HUDEP-2 (cell line): Measurements from ENCODE around the gene P4HTM.

ENCODE experiments used
- DNase-seq, 76 experiments: peaks; one replicate each; lab custom pipeline; 2025; ENCODE audit not compliant: unreplicated experiment in 76 of 76; lab: John Stamatoyannopoulos, UW

The P4HTM gene

GRCh38 chr3:48983096-48983495 is 6.9 kb upstream of the P4HTM start:
- no peak for DNase-seq

GRCh38 chr3:48984663-48985062 is 5.4 kb upstream of the P4HTM start:
- DNase-seq: no peak

- no peak for DNase-seq
These were observed 4.1 kb upstream of the P4HTM start for GRCh38 chr3:48985831-48986376.

GRCh38 chr3:48989126-48989795 is 780 bp upstream of the P4HTM start:
- peak in 1 of 76 experiments; percentile 27 for DNase-seq

GRCh38 chr3:48990636-48991469 is 812 bp downstream of the P4HTM start:
- DNase-seq: peak in 26 of 76 experiments; percentile 4 to 51 (median 25)

GRCh38 chr3:48991851-48992545 is 2.0 kb downstream of the P4HTM start:
- no peak for DNase-seq

- DNase-seq: no peak
These were observed 3.8 kb downstream of the P4HTM start for GRCh38 chr3:48993834-48994233.

- DNase-seq: no peak
These were observed 6.6 kb downstream of the P4HTM start for GRCh38 chr3:48996640-48997039.

- DNase-seq: no peak
These were observed 7.1 kb downstream of the P4HTM start for GRCh38 chr3:48997102-48997635.

- DNase-seq: no peak
These were observed 7.9 kb downstream of the P4HTM start for GRCh38 chr3:48997714-48998637.

- no peak for DNase-seq
These were observed 9.2 kb downstream of the P4HTM start for GRCh38 chr3:48999085-48999858.

GRCh38 chr3:49001155-49001554 is 11.1 kb downstream of the P4HTM start:
- no peak for DNase-seq

GRCh38 chr3:49004352-49005302 is 14.6 kb downstream of the P4HTM start:
- peak in 71 of 76 experiments; percentile 13 to 84 (median 66) for DNase-seq

- DNase-seq: no peak
These were observed 15.3 kb downstream of the P4HTM start for GRCh38 chr3:49005303-49005680.

GRCh38 chr3:49005998-49006397 is 16.0 kb downstream of the P4HTM start:
- no peak for DNase-seq

- peak in 2 of 76 experiments; percentile 28 to 30 for DNase-seq
These were observed 16.5 kb downstream of the P4HTM start for GRCh38 chr3:49006408-49007067.

- peak in 75 of 76 experiments; percentile 66 to 98 (median 94) for DNase-seq
These were observed 17.2 kb downstream of the P4HTM start, which contains the start of gene WDR6 for GRCh38 chr3:49007068-49007770. WDR6 (plus strand) TSS chr3:49007391; CDS start chr3:49007432, 41 bp downstream.
